Mucosa of stomach (tissue), 1 donor: ENCODE measurements around the gene CCN6.
A peak's percentile ranks its signal among the peaks of the same experiment; 100 is the strongest.
"Not testable (repeated sequence)": the region's sequence is repeated elsewhere in the genome, so short reads cannot be mapped to it uniquely, and the experiment has no call there.

Source experiments
- H3K27me3 ChIP-seq: one replicate; pipeline ENCODE4 v1.7.0; 2013; ENCODE audit warnings: mild to moderate bottlenecking, low read length; ENCODE audit not compliant: control insufficient read depth, insufficient read depth
- H3K36me3 ChIP-seq: one replicate; pipeline ENCODE4 v1.7.0; 2013; ENCODE audit warnings: low read length; ENCODE audit not compliant: control insufficient read depth, insufficient read depth
- H3K4me1 ChIP-seq: one replicate; pipeline ENCODE4 v1.7.0; 2013; ENCODE audit warnings: mild to moderate bottlenecking, low read length; ENCODE audit not compliant: control insufficient read depth, insufficient read depth
- H3K4me3 ChIP-seq: one replicate; pipeline ENCODE4 v1.7.0; 2013; ENCODE audit warnings: low read length
- H3K9ac ChIP-seq: one replicate; pipeline ENCODE4 v1.7.0; 2013; ENCODE audit warnings: mild to moderate bottlenecking, low read length, moderate library complexity
- H3K9me3 ChIP-seq: one replicate; pipeline ENCODE4 v1.7.0; 2013; ENCODE audit warnings: mild to moderate bottlenecking, low read length, moderate library complexity; ENCODE audit not compliant: control insufficient read depth
- donor health status: Pancreatic carcinoma.

The CCN6 gene

GRCh38 chr6:112062966-112063365 lies 9.1 kb downstream of the CCN6 start:
- H3K9ac ChIP-seq = no peak overlapping the region
- H3K36me3 ChIP-seq = no peaks in the 10 kb centered on the region
- no peaks in the 10 kb centered on the region for H3K4me1 ChIP-seq
- no peak overlapping the region for H3K4me3 ChIP-seq
- H3K27me3 ChIP-seq = no peaks in the 10 kb centered on the region
- H3K9me3 ChIP-seq = no peaks in the 10 kb centered on the region

GRCh38 chr6:112065426-112065986 lies 11.6 kb downstream of the CCN6 start:
- Histone ChIP-seq H3K4me3 (no peak overlapping the region), H3K9me3 (no peaks in the 10 kb centered on the region), H3K36me3 (no peaks in the 10 kb centered on the region), H3K4me1 (no peaks in the 10 kb centered on the region), H3K27me3 (no peaks in the 10 kb centered on the region), H3K9ac (no peak overlapping the region)

- no peaks in the 10 kb centered on the region for H3K27me3 ChIP-seq
- no peak overlapping the region for H3K4me3 ChIP-seq
- H3K36me3 ChIP-seq = no peaks in the 10 kb centered on the region
- no peak overlapping the region for H3K9ac ChIP-seq
- H3K4me1 ChIP-seq = no peaks in the 10 kb centered on the region
- no peaks in the 10 kb centered on the region for H3K9me3 ChIP-seq
Observed at GRCh38 chr6:112066606-112067005, 12.7 kb downstream of the CCN6 start.

- H3K36me3 ChIP-seq = no peaks in the 10 kb centered on the region
- H3K9me3 ChIP-seq = no peaks in the 10 kb centered on the region
- H3K4me3 ChIP-seq = no peak overlapping the region
- no peak overlapping the region for H3K9ac ChIP-seq
- no peaks in the 10 kb centered on the region for H3K27me3 ChIP-seq
- no peaks in the 10 kb centered on the region for H3K4me1 ChIP-seq
Observed at GRCh38 chr6:112081569-112081968, 27.7 kb downstream of the CCN6 start.

- Histone ChIP-seq H3K9me3 (no peaks in the 10 kb centered on the region), H3K4me3 (no peak overlapping the region), H3K9ac (no peak overlapping the region), H3K27me3 (no peaks in the 10 kb centered on the region), H3K4me1 (peaks cover 4% of the 10 kb centered on the region), H3K36me3 (no peaks in the 10 kb centered on the region)
Observed at GRCh38 chr6:112085286-112086065, 31.6 kb downstream of the CCN6 start.

- no peaks in the 10 kb centered on the region for H3K9me3 ChIP-seq
- H3K4me3 ChIP-seq = peak overlapping the region; percentile 73
- H3K9ac ChIP-seq = peak overlapping the region; percentile 82
- no peaks in the 10 kb centered on the region for H3K36me3 ChIP-seq
- no peaks in the 10 kb centered on the region for H3K27me3 ChIP-seq
- H3K4me1 ChIP-seq = peaks cover 4% of the 10 kb centered on the region
Observed at GRCh38 chr6:112086744-112087135, 32.8 kb downstream of the CCN6 start.

GRCh38 chr6:112087136-112087911 lies 33.4 kb downstream of the CCN6 start, which contains the start of the genes FAM229B and TUBE1:
Gene FAM229B (plus strand): TSS chr6:112087591. CDS start chr6:112099284, 11,693 bp downstream.
Gene TUBE1 (minus strand): TSS chr6:112087482. CDS start chr6:112087434, 48 bp downstream.
- peak within 1 kb of the TSS; percentile 73 for H3K4me3 ChIP-seq
- H3K27me3 ChIP-seq = no peaks in the 10 kb centered on the region
- no peaks in the 10 kb centered on the region for H3K36me3 ChIP-seq
- H3K9me3 ChIP-seq = no peaks in the 10 kb centered on the region
- peak within 1 kb of the TSS; percentile 82 for H3K9ac ChIP-seq
- peaks cover 4% of the 10 kb centered on the region for H3K4me1 ChIP-seq

- Histone ChIP-seq H3K4me3 (peak overlapping the region; percentile 73), H3K9me3 (no peaks in the 10 kb centered on the region), H3K4me1 (peaks cover 4% of the 10 kb centered on the region), H3K36me3 (no peaks in the 10 kb centered on the region), H3K9ac (peak overlapping the region; percentile 82), H3K27me3 (no peaks in the 10 kb centered on the region)
Observed at GRCh38 chr6:112087916-112088315, 34.0 kb downstream of the CCN6 start.

- no peak overlapping the region for H3K4me3 ChIP-seq
- H3K4me1 ChIP-seq = no peaks in the 10 kb centered on the region
- no peaks in the 10 kb centered on the region for H3K36me3 ChIP-seq
- no peaks in the 10 kb centered on the region for H3K27me3 ChIP-seq
- no peaks in the 10 kb centered on the region for H3K9me3 ChIP-seq
- no peak overlapping the region for H3K9ac ChIP-seq
Observed at GRCh38 chr6:112096901-112097300, 43.0 kb downstream of the CCN6 start.

- H3K9ac ChIP-seq = no peak overlapping the region
- no peaks in the 10 kb centered on the region for H3K27me3 ChIP-seq
- H3K9me3 ChIP-seq = no peaks in the 10 kb centered on the region
- H3K4me1 ChIP-seq = no peaks in the 10 kb centered on the region
- H3K4me3 ChIP-seq = no peak overlapping the region
- H3K36me3 ChIP-seq = no peaks in the 10 kb centered on the region
Observed at GRCh38 chr6:112100561-112100960, 46.7 kb downstream of the CCN6 start.

- H3K9me3 ChIP-seq, H3K4me3 ChIP-seq, H3K27me3 ChIP-seq, H3K4me1 ChIP-seq, H3K9ac ChIP-seq, H3K36me3 ChIP-seq: not testable (repeated sequence)
Observed at GRCh38 chr6:112106026-112106425, 52.1 kb downstream of the CCN6 start.

- no peak overlapping the region for H3K4me3 ChIP-seq
- H3K9me3 ChIP-seq = no peaks in the 10 kb centered on the region
- H3K9ac ChIP-seq = no peak overlapping the region
- H3K4me1 ChIP-seq = no peaks in the 10 kb centered on the region
- no peaks in the 10 kb centered on the region for H3K36me3 ChIP-seq
- H3K27me3 ChIP-seq = no peaks in the 10 kb centered on the region
Observed at GRCh38 chr6:112106562-112106961, 52.7 kb downstream of the CCN6 start.
